Neural crest cell (in vitro differentiated cells): Measurements from ENCODE around the gene EYA3. TPM values are rescaled to one million over a fixed set of nuclear protein-coding genes. Genes with fewer than 3 reads are reported as not detected.

Source experiments
- DNase-seq: peaks from one replicate; pipeline ENCODE4 v3.0.0; 2021; ENCODE audit warnings: low read depth, mixed read lengths, low spot score
- H3K27ac Mint-ChIP-seq: one replicate; pipeline ENCODE4 v1.8.0; 2021; ENCODE audit warnings: mild to moderate bottlenecking, mixed read lengths; ENCODE audit not compliant: unreplicated experiment
- H3K27me3 Mint-ChIP-seq: 2 replicates; pipeline ENCODE4 v1.8.0; 2021; ENCODE audit warnings: low read depth, mild to moderate bottlenecking, mixed read lengths
- H3K36me3 Mint-ChIP-seq: 2 replicates; pipeline ENCODE4 v1.8.0; 2021; ENCODE audit warnings: low read depth, mild to moderate bottlenecking, mixed read lengths
- H3K4me1 Mint-ChIP-seq: 2 replicates; pipeline ENCODE4 v1.8.0; 2021; ENCODE audit warnings: mixed read lengths
- H3K4me3 Mint-ChIP-seq: one replicate; pipeline ENCODE4 v1.8.0; 2021; ENCODE audit warnings: mild to moderate bottlenecking, mixed read lengths
- H3K9me3 Mint-ChIP-seq: 2 replicates; pipeline ENCODE4 v1.8.0; 2021; ENCODE audit warnings: mixed read lengths
- total RNA-seq: library from RNA; stranded (reverse); gene quantifications from 2 replicates; pipeline ENCODE4 v1.2.1, GENCODE V29; 2021
- TF ChIP-seq, protein P1 (sequence below): fragments of 200-600 bp; sonication (generic); conservative IDR thresholded peaks from 2 replicates; pipeline ENCODE4 v1.5.0; 2021; ENCODE audit warnings: antibody characterized with exemption, mild to moderate bottlenecking

The EYA3 gene
- total RNA-seq, 1 donor from 2014 or later: 35.9 TPM

- Mint-ChIP-seq H3K4me1 (no peaks in the 10 kb centered on the region), H3K27me3 (peaks cover 2% of the 10 kb centered on the region), H3K9me3 (peaks cover 3% of the 10 kb centered on the region), H3K27ac (no peak overlapping the region), H3K36me3 (no peaks in the 10 kb centered on the region), H3K4me3 (no peak overlapping the region)
- DNase-seq: no peak
- TF ChIP-seq, protein P1, sequence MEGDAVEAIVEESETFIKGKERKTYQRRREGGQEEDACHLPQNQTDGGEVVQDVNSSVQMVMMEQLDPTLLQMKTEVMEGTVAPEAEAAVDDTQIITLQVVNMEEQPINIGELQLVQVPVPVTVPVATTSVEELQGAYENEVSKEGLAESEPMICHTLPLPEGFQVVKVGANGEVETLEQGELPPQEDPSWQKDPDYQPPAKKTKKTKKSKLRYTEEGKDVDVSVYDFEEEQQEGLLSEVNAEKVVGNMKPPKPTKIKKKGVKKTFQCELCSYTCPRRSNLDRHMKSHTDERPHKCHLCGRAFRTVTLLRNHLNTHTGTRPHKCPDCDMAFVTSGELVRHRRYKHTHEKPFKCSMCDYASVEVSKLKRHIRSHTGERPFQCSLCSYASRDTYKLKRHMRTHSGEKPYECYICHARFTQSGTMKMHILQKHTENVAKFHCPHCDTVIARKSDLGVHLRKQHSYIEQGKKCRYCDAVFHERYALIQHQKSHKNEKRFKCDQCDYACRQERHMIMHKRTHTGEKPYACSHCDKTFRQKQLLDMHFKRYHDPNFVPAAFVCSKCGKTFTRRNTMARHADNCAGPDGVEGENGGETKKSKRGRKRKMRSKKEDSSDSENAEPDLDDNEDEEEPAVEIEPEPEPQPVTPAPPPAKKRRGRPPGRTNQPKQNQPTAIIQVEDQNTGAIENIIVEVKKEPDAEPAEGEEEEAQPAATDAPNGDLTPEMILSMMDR: no peak
These were observed 22.7 kb upstream of the EYA3 start for GRCh38 chr1:28111157-28111556.

DNA sequence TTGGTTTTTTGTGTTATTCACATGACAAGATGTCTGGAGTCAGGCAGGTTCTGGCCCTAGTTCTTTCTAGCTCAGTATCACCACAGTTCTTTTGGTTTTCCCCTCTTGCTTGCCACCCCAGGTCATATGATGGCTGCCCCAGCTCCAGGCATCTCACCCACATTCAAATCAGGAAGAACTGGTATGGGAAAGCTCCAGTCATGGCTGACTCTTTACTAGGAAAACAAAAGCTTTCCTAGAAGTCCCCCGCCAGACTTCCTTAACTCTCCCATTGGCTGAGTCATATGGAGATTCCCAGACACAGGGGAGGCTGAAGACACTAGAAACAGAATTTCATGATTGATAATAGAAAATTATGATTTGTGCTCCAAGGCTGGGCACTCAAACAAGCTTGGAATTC, 22.1 kb upstream of the EYA3 start:
- peaks cover 2% of the 10 kb centered on the region for H3K4me1 Mint-ChIP-seq
- TF ChIP-seq, protein P1: no peak
- peaks cover 3% of the 10 kb centered on the region for H3K9me3 Mint-ChIP-seq
- H3K4me3 Mint-ChIP-seq: no peak overlapping the region
- H3K27ac Mint-ChIP-seq: no peak overlapping the region
- no peak for DNase-seq
- H3K27me3 Mint-ChIP-seq: peaks cover 2% of the 10 kb centered on the region
- H3K36me3 Mint-ChIP-seq: no peaks in the 10 kb centered on the region

GRCh38 chr1:28109639-28110038, 21.2 kb upstream of the EYA3 start:
- peaks cover 3% of the 10 kb centered on the region for H3K9me3 Mint-ChIP-seq
- no peak overlapping the region for H3K27ac Mint-ChIP-seq
- no peaks in the 10 kb centered on the region for H3K36me3 Mint-ChIP-seq
- peaks cover 11% of the 10 kb centered on the region for H3K4me1 Mint-ChIP-seq
- no peak for DNase-seq
- H3K4me3 Mint-ChIP-seq: no peak overlapping the region
- TF ChIP-seq, protein P1: no peak
- peaks cover 2% of the 10 kb centered on the region for H3K27me3 Mint-ChIP-seq

DNA sequence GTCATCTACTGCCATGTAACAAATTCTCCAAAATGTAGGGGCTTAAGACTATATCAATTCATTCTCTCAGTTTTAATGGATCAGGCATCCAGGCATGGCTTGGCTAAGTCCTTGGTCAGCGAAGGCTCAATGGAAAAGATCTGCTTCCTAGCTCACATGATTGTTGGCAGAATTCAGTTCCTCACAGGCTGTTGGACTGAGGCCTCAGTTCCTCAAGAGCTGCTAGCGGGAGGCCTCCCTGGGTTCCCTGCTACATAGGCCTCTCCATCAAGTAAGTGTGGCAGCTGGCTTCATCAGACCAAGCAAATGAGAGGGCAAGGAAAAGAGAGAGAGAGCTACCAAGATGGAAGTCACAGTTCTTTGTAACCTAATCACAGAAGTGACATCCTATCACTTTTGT, 19.6 kb upstream of the EYA3 start:
- Mint-ChIP-seq H3K27ac (no peak overlapping the region), H3K4me1 (peaks cover 13% of the 10 kb centered on the region), H3K4me3 (no peak overlapping the region), H3K36me3 (no peaks in the 10 kb centered on the region), H3K27me3 (peaks cover 2% of the 10 kb centered on the region), H3K9me3 (peaks cover 3% of the 10 kb centered on the region)
- TF ChIP-seq, protein P1: no peak
- DNase-seq: no peak

GRCh38 chr1:28104866-28105467, 16.6 kb upstream of the EYA3 start:
- Mint-ChIP-seq H3K4me3 (peak overlapping the region; percentile 44), H3K27ac (no peak overlapping the region), H3K36me3 (no peaks in the 10 kb centered on the region), H3K27me3 (no peaks in the 10 kb centered on the region), H3K9me3 (no peaks in the 10 kb centered on the region), H3K4me1 (peaks cover 13% of the 10 kb centered on the region)
- peak; percentile 8 for DNase-seq
- TF ChIP-seq, protein P1: no peak
